Body of pancreas (tissue), 4 donors: ENCODE measurements around the gene PODXL. TPM values are rescaled to one million over a fixed set of nuclear protein-coding genes. Genes with fewer than 3 reads are reported as not detected.
A peak's percentile ranks its signal among the peaks of the same experiment; 100 is the strongest.

Experiments used
- ATAC-seq: fragments of 150-250 bp; one replicate; pipeline ENCODE4 v1.9.1; 2016
- DNase-seq, 4 donors: peaks; one replicate each; pipeline ENCODE4 v3.0.0-alpha.2; 2019
- H3K27ac ChIP-seq, 4 donors: fragments of 200-600 bp; sonication (generic); 1 replicate in 3 of 4; 2 replicates in 1 of 4; pipeline versions ENCODE4 v1.5.1 to v1.6.1; 2016 to 2019; ENCODE audit warnings: mild to moderate bottlenecking in 1 of 4, mixed read lengths in 1 of 4, moderate library complexity in 1 of 4
- H3K27me3 ChIP-seq, 2 donors: fragments of 200-600 bp; sonication (generic); one replicate each; pipeline ENCODE4 v1.6.0; 2016; ENCODE audit warnings: mild to moderate bottlenecking in 1 of 2
- H3K36me3 ChIP-seq, 2 donors: fragments of 200-600 bp; sonication (generic); replicated peaks in 1 of 2; 2 replicates each; pipeline ENCODE4 v1.5.1; 2016; ENCODE audit warnings: low read depth in 2 of 2; ENCODE audit not compliant: insufficient read depth in 1 of 2
- H3K4me1 ChIP-seq: fragments of 200-600 bp; sonication (generic); one replicate; pipeline ENCODE4 v1.6.0; 2016
- H3K4me3 ChIP-seq, 2 donors: fragments of 200-600 bp; sonication (generic); 1 replicate in 1 of 2; 2 replicates in 1 of 2; pipeline ENCODE4 v1.5.1; 2016 to 2019
- H3K9me3 ChIP-seq, 3 donors: fragments of 200-600 bp; sonication (generic); 1 replicate in 2 of 3; 2 replicates in 1 of 3; pipeline ENCODE4 v1.5.1; 2016
- POLR2A ChIP-seq, 3 donors: fragments of 450-650 bp; IDR thresholded peaks; one replicate each; pipeline ENCODE4 v1.6.1; 2016; ENCODE audit warnings: antibody characterized with exemption in 3 of 3, mild to moderate bottlenecking in 2 of 3
- WGBS, 2 donors: methylation state at CpG; one replicate each; pipeline ENCODE4 v1.1.5; 2017; 5-methylcytosine and 5-hydroxymethylcytosine counted together
- intact Hi-C: fragments of 100-400 bp; cut with DNase I; formaldehyde crosslinking; loops from one replicate; pipeline ENCODE4 v1.15.1; 2023
- total RNA-seq, 2 donors: library from RNA; depleted of rRNA; stranded (reverse); fragments of >200 nt; gene quantifications; one replicate each; pipeline ENCODE4 v1.1.0, GENCODE V29; 2016
- TF ChIP-seq, protein P1 (sequence below), 7 experiments: fragments of 450-650 bp in 4 of 7; fragments of 200-600 bp in 3 of 7; sonication (generic) in 3 of 7; IDR thresholded peaks; one replicate each; pipeline ENCODE4 v1.5.1; 2016 to 2019; ENCODE audit warnings: antibody characterized with exemption in 7 of 7

PODXL gene
- total RNA-seq: 100 to 1,000 TPM in 1 of 2 donors, 10 to 100 TPM in 1; 36.9 to 106 TPM

DNA sequence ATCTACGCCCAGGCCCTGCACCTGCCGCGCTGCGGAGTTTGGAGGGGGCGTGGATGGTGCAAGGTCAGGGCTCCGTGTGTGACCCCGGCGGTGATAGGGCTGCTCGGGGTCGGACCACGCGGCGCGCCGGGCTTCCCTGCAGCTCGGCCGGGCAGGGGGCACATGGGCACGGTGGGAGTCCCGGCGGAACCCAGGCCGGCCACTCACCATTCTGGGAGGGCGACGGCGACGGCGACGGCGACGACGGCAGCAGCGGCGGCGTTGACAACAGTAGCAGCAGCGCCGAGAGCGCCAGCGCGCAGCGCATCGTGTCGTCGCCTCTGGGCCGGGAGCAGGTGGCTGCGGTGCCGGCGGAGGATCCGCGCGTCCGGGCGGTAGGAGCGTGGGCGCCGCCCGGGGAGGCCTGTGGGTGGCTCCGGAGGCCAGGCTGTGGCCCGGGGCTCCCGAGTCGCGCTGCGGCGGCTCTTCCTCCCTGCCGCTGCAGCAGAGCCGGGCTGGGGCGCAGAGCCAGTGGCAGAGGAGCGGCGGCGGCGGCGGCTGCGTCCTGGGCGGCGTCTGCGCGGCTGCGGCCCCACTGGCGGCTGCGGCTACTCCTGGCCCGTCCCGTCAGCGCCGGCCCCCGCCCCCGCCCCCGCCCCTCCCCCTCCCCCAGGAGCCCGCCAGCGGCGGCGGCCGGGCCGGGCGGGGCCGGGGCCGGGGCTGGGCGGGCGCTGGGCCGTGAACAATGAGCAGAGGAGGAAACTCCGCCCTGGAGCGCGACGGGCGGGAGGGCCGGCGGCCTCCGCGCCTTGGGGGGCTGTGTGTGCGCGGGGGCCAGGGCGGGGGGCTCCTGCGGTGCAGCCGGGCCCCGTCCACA, at the start of gene PODXL:
PODXL (minus strand) TSS at position 576 of the 856 bp plus-strand sequence; CDS start at position 307, 269 bp downstream.
- WGBS, 2 donors: 1% methylated on average over 65 of the region's 112 CpGs; no CpG with 5 or more reads in 1 of the 2 donors
- ATAC-seq (peak; percentile 83), DNase-seq (peak; percentile 79 to 86 (median 84))
- peak; percentile 45 to 83 (median 57) for TF ChIP-seq POLR2A (IDR thresholded peaks at IDR 0.05)
- TF ChIP-seq, protein P1, sequence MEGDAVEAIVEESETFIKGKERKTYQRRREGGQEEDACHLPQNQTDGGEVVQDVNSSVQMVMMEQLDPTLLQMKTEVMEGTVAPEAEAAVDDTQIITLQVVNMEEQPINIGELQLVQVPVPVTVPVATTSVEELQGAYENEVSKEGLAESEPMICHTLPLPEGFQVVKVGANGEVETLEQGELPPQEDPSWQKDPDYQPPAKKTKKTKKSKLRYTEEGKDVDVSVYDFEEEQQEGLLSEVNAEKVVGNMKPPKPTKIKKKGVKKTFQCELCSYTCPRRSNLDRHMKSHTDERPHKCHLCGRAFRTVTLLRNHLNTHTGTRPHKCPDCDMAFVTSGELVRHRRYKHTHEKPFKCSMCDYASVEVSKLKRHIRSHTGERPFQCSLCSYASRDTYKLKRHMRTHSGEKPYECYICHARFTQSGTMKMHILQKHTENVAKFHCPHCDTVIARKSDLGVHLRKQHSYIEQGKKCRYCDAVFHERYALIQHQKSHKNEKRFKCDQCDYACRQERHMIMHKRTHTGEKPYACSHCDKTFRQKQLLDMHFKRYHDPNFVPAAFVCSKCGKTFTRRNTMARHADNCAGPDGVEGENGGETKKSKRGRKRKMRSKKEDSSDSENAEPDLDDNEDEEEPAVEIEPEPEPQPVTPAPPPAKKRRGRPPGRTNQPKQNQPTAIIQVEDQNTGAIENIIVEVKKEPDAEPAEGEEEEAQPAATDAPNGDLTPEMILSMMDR (IDR thresholded peaks at IDR 0.05): peak in 2 of 7 experiments; percentile 9 to 22
- intact Hi-C loops: no loop called here
- peak within 1 kb of the TSS; percentile 70 to 82 (median 78) for H3K27ac ChIP-seq
- H3K4me1 ChIP-seq: peaks cover 53% of the 10 kb centered on the region
- no peaks in the 10 kb centered on the region for H3K36me3 ChIP-seq
- H3K4me3 ChIP-seq: peak within 1 kb of the TSS; percentile 51 to 58
- no peaks in the 10 kb centered on the region for H3K27me3 ChIP-seq
- H3K9me3 ChIP-seq: no peaks in the 10 kb centered on the region

DNA sequence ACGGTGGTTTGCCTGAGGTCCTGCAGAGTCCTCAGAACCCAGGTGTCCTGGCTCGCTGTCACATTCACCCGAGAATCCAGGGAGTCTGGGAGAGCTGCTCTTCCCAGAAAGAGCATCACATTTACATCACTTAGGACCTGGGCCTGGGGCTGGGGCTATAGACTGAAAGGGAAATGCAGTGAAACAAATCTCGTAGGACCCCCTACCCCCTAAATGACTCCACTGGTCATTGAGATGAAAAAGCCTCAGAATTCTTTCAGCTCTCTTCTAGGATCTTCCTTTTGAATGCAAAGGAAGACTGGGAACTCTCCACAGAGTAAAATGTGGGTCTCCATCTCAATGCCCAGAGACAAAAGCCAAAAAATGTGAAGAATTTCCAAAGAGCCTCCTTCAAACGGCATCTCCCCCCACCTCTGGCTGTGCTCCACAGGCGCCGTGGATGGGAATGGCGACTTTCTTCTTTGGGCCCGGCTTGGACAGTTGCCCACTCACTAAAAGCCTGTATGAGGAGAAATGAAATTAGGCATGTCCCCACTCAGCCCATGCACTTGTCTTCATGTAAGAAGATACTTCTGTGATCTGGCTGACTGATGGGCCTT, 49.0 kb upstream of the PODXL start:
- Histone ChIP-seq H3K27ac (no peak overlapping the region), H3K9me3 (no peaks in the 10 kb centered on the region), H3K27me3 (no peaks in the 10 kb centered on the region), H3K36me3 (no peaks in the 10 kb centered on the region), H3K4me1 (no peaks in the 10 kb centered on the region), H3K4me3 (no peak overlapping the region)
- no peak for DNase-seq
- TF ChIP-seq, protein P1 (IDR thresholded peaks at IDR 0.05): no peak
- TF ChIP-seq POLR2A (IDR thresholded peaks at IDR 0.05): no peak
- intact Hi-C loops: no loop called here
- no peak for ATAC-seq
- 59 to 64% methylated on average over 9 of the region's 9 CpGs for WGBS, 2 donors

DNA sequence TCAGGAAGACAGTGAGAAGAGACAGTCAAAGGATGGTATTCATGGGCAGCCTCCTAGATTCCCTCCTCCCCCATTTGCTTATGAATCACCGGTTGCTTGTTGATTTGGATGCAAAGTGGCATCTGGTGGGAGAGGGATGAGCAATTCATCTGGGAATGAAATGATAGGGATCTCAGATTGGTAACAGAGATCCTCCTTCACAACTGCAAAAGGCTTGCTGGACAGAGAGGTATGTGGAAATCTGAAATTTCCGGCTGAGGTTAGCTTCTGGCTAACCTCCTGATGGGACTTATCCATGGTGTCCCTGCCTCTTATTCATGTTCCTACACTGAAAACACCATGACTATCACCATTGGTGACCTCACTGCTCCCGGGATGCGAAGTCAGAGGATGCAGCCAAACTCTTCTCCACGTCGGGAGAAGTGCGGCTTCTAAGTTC, 48.4 kb upstream of the PODXL start:
- Histone ChIP-seq H3K4me3 (no peak overlapping the region), H3K27ac (no peak overlapping the region), H3K4me1 (no peaks in the 10 kb centered on the region), H3K9me3 (no peaks in the 10 kb centered on the region), H3K36me3 (no peaks in the 10 kb centered on the region), H3K27me3 (no peaks in the 10 kb centered on the region)
- DNase-seq: no peak
- intact Hi-C loops: no loop called here
- TF ChIP-seq POLR2A (IDR thresholded peaks at IDR 0.05): no peak
- TF ChIP-seq, protein P1 (IDR thresholded peaks at IDR 0.05): no peak
- WGBS, 2 donors: 70 to 78% methylated on average over 7 of the region's 7 CpGs
- ATAC-seq: no peak

DNA sequence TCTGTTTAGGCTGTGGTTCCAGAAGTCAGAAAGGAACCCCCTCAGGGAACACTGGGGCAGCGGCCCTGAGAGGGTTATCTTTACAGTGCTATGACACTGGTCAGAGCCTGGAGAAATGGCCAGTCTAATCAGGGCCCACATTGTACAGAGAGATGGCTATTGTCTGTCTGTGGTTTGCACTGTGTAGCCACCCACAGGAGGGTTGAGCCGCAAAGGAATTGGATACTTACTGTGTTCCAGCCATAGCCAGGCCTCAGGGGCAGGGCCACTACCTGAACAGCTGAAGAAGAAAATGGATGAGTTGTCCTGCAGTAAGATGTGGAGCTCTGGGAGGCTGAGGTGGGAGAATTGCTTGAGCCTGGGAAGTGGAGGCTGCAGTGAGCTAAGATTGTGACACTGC, 47.5 kb upstream of the PODXL start:
- Histone ChIP-seq H3K4me3 (no peak overlapping the region), H3K4me1 (no peaks in the 10 kb centered on the region), H3K36me3 (no peaks in the 10 kb centered on the region), H3K27ac (no peak overlapping the region), H3K9me3 (no peaks in the 10 kb centered on the region), H3K27me3 (no peaks in the 10 kb centered on the region)
- DNase-seq: no peak
- no peak for TF ChIP-seq POLR2A (IDR thresholded peaks at IDR 0.05)
- TF ChIP-seq, protein P1 (IDR thresholded peaks at IDR 0.05): no peak
- intact Hi-C loops: no loop called here
- no peak for ATAC-seq
- WGBS, 2 donors: 92 to 98% methylated on average over 2 of the region's 2 CpGs
